Measurements from ENCODE around the gene HRCT1. TPM values are rescaled to one million over a fixed set of nuclear protein-coding genes. Genes with fewer than 3 reads are reported as not detected.

Gene HRCT1
- total RNA-seq, 2 donors from 2014 or later = 43.1 to 65.0 TPM

- peak; percentile 84 for DNase-seq
- Histone ChIP-seq H3K27ac (peak overlapping the region; percentile 91), H3K27me3 (no peaks in the 10 kb centered on the region), H3K9ac (ENCODE audit: low read depth in 2 of 2, low read length in 2 of 2) (peak overlapping the region; percentile 16 to 52), H3K9me3 (no peaks in the 10 kb centered on the region), H3K4me1 (peaks cover 25% of the 10 kb centered on the region), H3K36me3 (no peaks in the 10 kb centered on the region), H3K4me3 (no peak overlapping the region)
- intact Hi-C loops (cut with DNase I) = no loop called here
- no peak for TF ChIP-seq CTCF (IDR thresholded peaks at IDR 0.05)
Observed at GRCh38 chr9:35920051-35920620, 14.1 kb downstream of the HRCT1 start.

GRCh38 chr9:35923598-35923926 lies 17.6 kb downstream of the HRCT1 start:
- no peaks in the 10 kb centered on the region for H3K36me3 ChIP-seq
- no peak overlapping the region for H3K9ac ChIP-seq (ENCODE audit: low read depth in 2 of 2, low read length in 2 of 2)
- peaks cover 12% of the 10 kb centered on the region for H3K4me1 ChIP-seq
- H3K9me3 ChIP-seq = no peaks in the 10 kb centered on the region
- no peak for TF ChIP-seq CTCF (IDR thresholded peaks at IDR 0.05)
- no peak overlapping the region for H3K4me3 ChIP-seq
- intact Hi-C loops (cut with DNase I) = no loop called here
- no peaks in the 10 kb centered on the region for H3K27me3 ChIP-seq
- H3K27ac ChIP-seq = peak overlapping the region; percentile 70
- no peak for DNase-seq

- TF ChIP-seq CTCF (IDR thresholded peaks at IDR 0.05) = no peak
- H3K27me3 ChIP-seq = no peaks in the 10 kb centered on the region
- H3K9ac ChIP-seq (ENCODE audit: low read depth in 2 of 2, low read length in 2 of 2) = peak overlapping the region in 1 of 2 donors; percentile 58
- no peaks in the 10 kb centered on the region for H3K36me3 ChIP-seq
- no peak overlapping the region for H3K4me3 ChIP-seq
- DNase-seq = peak; percentile 85
- intact Hi-C loops (cut with DNase I) = no loop called here
- H3K4me1 ChIP-seq = peaks cover 12% of the 10 kb centered on the region
- no peaks in the 10 kb centered on the region for H3K9me3 ChIP-seq
- peak overlapping the region; percentile 70 for H3K27ac ChIP-seq
Observed at GRCh38 chr9:35923927-35924763, 18.1 kb downstream of the HRCT1 start.

GRCh38 chr9:35928591-35929452 lies 22.8 kb downstream of the HRCT1 start:
- Histone ChIP-seq H3K27me3 (no peaks in the 10 kb centered on the region), H3K27ac (no peak overlapping the region), H3K4me3 (no peak overlapping the region), H3K9me3 (no peaks in the 10 kb centered on the region), H3K4me1 (peaks cover 8% of the 10 kb centered on the region), H3K36me3 (no peaks in the 10 kb centered on the region), H3K9ac (ENCODE audit: low read depth in 2 of 2, low read length in 2 of 2) (no peak overlapping the region)
- intact Hi-C loops (cut with DNase I) = no loop called here
- TF ChIP-seq CTCF (IDR thresholded peaks at IDR 0.05) = no peak
- DNase-seq = peak; percentile 72

GRCh38 chr9:35929453-35929718 lies 23.4 kb downstream of the HRCT1 start:
- no peak overlapping the region for H3K9ac ChIP-seq (ENCODE audit: low read depth in 2 of 2, low read length in 2 of 2)
- H3K4me1 ChIP-seq = peaks cover 2% of the 10 kb centered on the region
- TF ChIP-seq CTCF (IDR thresholded peaks at IDR 0.05) = no peak
- no peaks in the 10 kb centered on the region for H3K27me3 ChIP-seq
- H3K36me3 ChIP-seq = no peaks in the 10 kb centered on the region
- H3K27ac ChIP-seq = no peak overlapping the region
- intact Hi-C loops (cut with DNase I) = no loop called here
- H3K9me3 ChIP-seq = no peaks in the 10 kb centered on the region
- DNase-seq = no peak
- H3K4me3 ChIP-seq = no peak overlapping the region

Data from colonic mucosa (tissue), 4 donors.